BLaER1 treated with 17β-estradiol and CSF1 and Interleukin-3, amounts not matched to agents 10 nM and 100 nM (cell line): ENCODE data around the gene GPATCH2.
"Not testable (repeated sequence)": the region's sequence is repeated elsewhere in the genome, so short reads cannot be mapped to it uniquely, and the experiment has no call there.

Experiments
- H3K27ac ChIP-seq, 11 experiments: shearing (Covaris generic); formaldehyde crosslinking; 2 replicates each; pipeline ENCODE4 v1.8.1; 2022
- H3K27me3 ChIP-seq, 11 experiments: shearing (Covaris generic); formaldehyde crosslinking; 2 replicates each; pipeline ENCODE4 v1.8.1; 2022
- H3K36me3 ChIP-seq, 11 experiments: shearing (Covaris generic); formaldehyde crosslinking; 2 replicates each; pipeline ENCODE4 v1.8.1; 2022
- H3K4me1 ChIP-seq, 10 experiments: shearing (Covaris generic); formaldehyde crosslinking; 2 replicates each; pipeline ENCODE4 v1.8.1; 2022
- H3K4me2 ChIP-seq, 11 experiments: shearing (Covaris generic); formaldehyde crosslinking; 2 replicates each; pipeline ENCODE4 v1.8.1; 2022
- H3K4me3 ChIP-seq, 10 experiments: shearing (Covaris generic); formaldehyde crosslinking; 2 replicates each; pipeline ENCODE4 v1.8.1; 2022
- H3K9ac ChIP-seq, 11 experiments: shearing (Covaris generic); formaldehyde crosslinking; 2 replicates each; pipeline ENCODE4 v1.8.1; 2022
- H3K9me3 ChIP-seq, 11 experiments: shearing (Covaris generic); formaldehyde crosslinking; replicated peaks in 1 of 11; 2 replicates each; pipeline ENCODE4 v1.8.1; 2022
- H4K20me1 ChIP-seq, 11 experiments: shearing (Covaris generic); formaldehyde crosslinking; 2 replicates each; pipeline ENCODE4 v1.8.1; 2022
- Cebpa-rat ChIP-seq, 11 experiments: shearing (Covaris generic); IDR thresholded peaks; 2 replicates each; pipeline ENCODE4 v1.8.1; 2022

The GPATCH2 gene

GRCh38 chr1:217540321-217540720 lies 90.6 kb downstream of the GPATCH2 start:
- Histone ChIP-seq H3K9ac (no peak overlapping the region), H3K4me2 (no peak overlapping the region; a peak in 1 of 22 replicates), H4K20me1 (no peaks in the 10 kb centered on the region), H3K27ac (no peak overlapping the region), H3K4me3 (no peak overlapping the region), H3K27me3 (no peaks in the 10 kb centered on the region), H3K9me3 (no peaks in the 10 kb centered on the region), H3K36me3 (peaks cover 0 to 6% (median 0%) of the 10 kb centered on the region in 11 experiments; a peak in 2 of 22 replicates), H3K4me1 (no peaks in the 10 kb centered on the region; a peak in 1 of 20 replicates)
- TF ChIP-seq Cebpa-rat (IDR thresholded peaks at IDR 0.05), result no peak

GRCh38 chr1:217539510-217539909 lies 91.4 kb downstream of the GPATCH2 start:
- no peaks in the 10 kb centered on the region for H4K20me1 ChIP-seq
- H3K9ac ChIP-seq, result no peak overlapping the region
- H3K4me3 ChIP-seq, result no peak overlapping the region
- peaks cover 0 to 6% (median 0%) of the 10 kb centered on the region in 11 experiments; a peak in 1 of 22 replicates for H3K36me3 ChIP-seq
- H3K9me3 ChIP-seq, result no peaks in the 10 kb centered on the region
- H3K27ac ChIP-seq, result no peak overlapping the region
- no peak overlapping the region for H3K4me2 ChIP-seq
- H3K4me1 ChIP-seq, result no peaks in the 10 kb centered on the region; a peak in 1 of 20 replicates
- no peak for TF ChIP-seq Cebpa-rat (IDR thresholded peaks at IDR 0.05)
- H3K27me3 ChIP-seq, result no peaks in the 10 kb centered on the region

- Histone ChIP-seq H3K9ac (no peak overlapping the region), H3K27ac (no peak overlapping the region), H3K36me3 (no peaks in the 10 kb centered on the region), H3K9me3 (no peaks in the 10 kb centered on the region), H4K20me1 (no peaks in the 10 kb centered on the region), H3K4me1 (no peaks in the 10 kb centered on the region; a peak in 1 of 20 replicates), H3K4me2 (no peak overlapping the region), H3K27me3 (no peaks in the 10 kb centered on the region), H3K4me3 (no peak overlapping the region)
- TF ChIP-seq Cebpa-rat (IDR thresholded peaks at IDR 0.05), result no peak
Observed at GRCh38 chr1:217535601-217536377, 95.1 kb downstream of the GPATCH2 start.

- H3K27me3 ChIP-seq, result no peaks in the 10 kb centered on the region
- no peaks in the 10 kb centered on the region for H4K20me1 ChIP-seq
- H3K4me3 ChIP-seq, result no peak overlapping the region
- H3K27ac ChIP-seq, result no peak overlapping the region
- H3K4me2 ChIP-seq, result no peak overlapping the region
- H3K9me3 ChIP-seq, result no peaks in the 10 kb centered on the region
- TF ChIP-seq Cebpa-rat (IDR thresholded peaks at IDR 0.05), result no peak
- H3K4me1 ChIP-seq, result no peaks in the 10 kb centered on the region
- no peaks in the 10 kb centered on the region for H3K36me3 ChIP-seq
- H3K9ac ChIP-seq, result no peak overlapping the region
Observed at GRCh38 chr1:217534566-217534965, 96.3 kb downstream of the GPATCH2 start.

- Histone ChIP-seq H3K4me1 (no peaks in the 10 kb centered on the region), H3K27ac (no peak overlapping the region), H3K4me3 (no peak overlapping the region), H3K9me3 (no peaks in the 10 kb centered on the region), H3K9ac (no peak overlapping the region), H4K20me1 (no peaks in the 10 kb centered on the region; a peak in 1 of 22 replicates), H3K27me3 (no peaks in the 10 kb centered on the region), H3K36me3 (no peaks in the 10 kb centered on the region), H3K4me2 (no peak overlapping the region)
- no peak for TF ChIP-seq Cebpa-rat (IDR thresholded peaks at IDR 0.05)
Observed at GRCh38 chr1:217528271-217528670, 102.6 kb downstream of the GPATCH2 start.

- no peak for TF ChIP-seq Cebpa-rat (IDR thresholded peaks at IDR 0.05)
- H3K9ac ChIP-seq, result no peak overlapping the region
- no peaks in the 10 kb centered on the region for H3K27me3 ChIP-seq
- H3K4me2 ChIP-seq, result no peak overlapping the region
- no peaks in the 10 kb centered on the region for H3K4me1 ChIP-seq
- no peaks in the 10 kb centered on the region; a peak in 1 of 22 replicates for H4K20me1 ChIP-seq
- H3K4me3 ChIP-seq, result no peak overlapping the region
- no peaks in the 10 kb centered on the region for H3K9me3 ChIP-seq
- no peaks in the 10 kb centered on the region for H3K36me3 ChIP-seq
- no peak overlapping the region for H3K27ac ChIP-seq
Observed at GRCh38 chr1:217527151-217527550, 103.7 kb downstream of the GPATCH2 start.

- no peaks in the 10 kb centered on the region for H3K36me3 ChIP-seq
- no peak overlapping the region for H3K9ac ChIP-seq
- H3K4me3 ChIP-seq, result no peak overlapping the region
- H4K20me1 ChIP-seq, result no peaks in the 10 kb centered on the region; a peak in 1 of 22 replicates
- no peak for TF ChIP-seq Cebpa-rat (IDR thresholded peaks at IDR 0.05)
- H3K4me1 ChIP-seq, result no peaks in the 10 kb centered on the region
- H3K27me3 ChIP-seq, result no peaks in the 10 kb centered on the region
- no peaks in the 10 kb centered on the region for H3K9me3 ChIP-seq
- no peak overlapping the region for H3K4me2 ChIP-seq
- no peak overlapping the region for H3K27ac ChIP-seq
Observed at GRCh38 chr1:217526636-217527035, 104.3 kb downstream of the GPATCH2 start.

- Histone ChIP-seq H3K36me3 (no peaks in the 10 kb centered on the region), H3K4me3 (no peak overlapping the region), H3K4me2 (no peak overlapping the region), H3K9me3 (no peaks in the 10 kb centered on the region), H4K20me1 (no peaks in the 10 kb centered on the region; a peak in 1 of 22 replicates), H3K9ac (no peak overlapping the region), H3K4me1 (no peaks in the 10 kb centered on the region), H3K27ac (no peak overlapping the region), H3K27me3 (no peaks in the 10 kb centered on the region)
- TF ChIP-seq Cebpa-rat (IDR thresholded peaks at IDR 0.05), result no peak
Observed at GRCh38 chr1:217525773-217526490, 105.0 kb downstream of the GPATCH2 start.

- H3K36me3 ChIP-seq, result no peaks in the 10 kb centered on the region
- no peak overlapping the region for H3K27ac ChIP-seq
- H3K9me3 ChIP-seq, result no peaks in the 10 kb centered on the region
- no peaks in the 10 kb centered on the region for H3K4me1 ChIP-seq
- H3K4me3 ChIP-seq, result no peak overlapping the region
- no peak overlapping the region for H3K4me2 ChIP-seq
- no peaks in the 10 kb centered on the region for H3K27me3 ChIP-seq
- H3K9ac ChIP-seq, result no peak overlapping the region
- H4K20me1 ChIP-seq, result no peaks in the 10 kb centered on the region; a peak in 1 of 22 replicates
- no peak for TF ChIP-seq Cebpa-rat (IDR thresholded peaks at IDR 0.05)
Observed at GRCh38 chr1:217524787-217525520, 105.9 kb downstream of the GPATCH2 start.

GRCh38 chr1:217523921-217524320 lies 107.0 kb downstream of the GPATCH2 start:
- not testable (repeated sequence) for H3K36me3 ChIP-seq, H4K20me1 ChIP-seq, H3K27ac ChIP-seq, H3K4me1 ChIP-seq, H3K27me3 ChIP-seq, H3K4me2 ChIP-seq, H3K9ac ChIP-seq, H3K9me3 ChIP-seq, H3K4me3 ChIP-seq
